Stomach (tissue), 9 donors: ENCODE data around the gene SELENOO. TPM values are rescaled to one million over a fixed set of nuclear protein-coding genes. Genes with fewer than 3 reads are reported as not detected.

Experiments
- DNase-seq, 2 donors: peaks; one replicate each; pipeline versions ENCODE4 v3.0.0 to v3.0.0-alpha.2; 2013 to 2019
- H3K27ac ChIP-seq, 5 donors: fragments of 200-600 bp in 4 of 5; sonication (generic) in 4 of 5; one replicate each; pipeline ENCODE4 v1.5.1; 2013 to 2019; ENCODE audit warnings: mild to moderate bottlenecking in 1 of 5, moderate library complexity in 1 of 5
- H3K27me3 ChIP-seq, 3 donors: fragments of 200-600 bp; sonication (generic); one replicate each; pipeline ENCODE4 v1.5.1; 2017 to 2019; ENCODE audit warnings: mixed run types in 1 of 3
- H3K36me3 ChIP-seq, 4 donors: fragments of 200-600 bp; sonication (generic); 1 replicate in 3 of 4; 2 replicates in 1 of 4; pipeline ENCODE4 v1.5.1; 2016 to 2019
- H3K4me1 ChIP-seq, 4 donors: fragments of 200-600 bp; sonication (generic); one replicate each; pipeline ENCODE4 v1.5.1; 2016 to 2019
- H3K4me3 ChIP-seq, 4 donors: fragments of 200-600 bp; sonication (generic) in 3 of 4; one replicate each; pipeline ENCODE4 v1.5.1; 2016 to 2019; ENCODE audit warnings: mild to moderate bottlenecking in 1 of 4
- H3K9me3 ChIP-seq, 4 donors: fragments of 200-600 bp; sonication (generic); one replicate each; pipeline ENCODE4 v1.5.1; 2016 to 2019
- EP300 ChIP-seq: sonication (generic); formaldehyde crosslinking; IDR thresholded peaks from one replicate; pipeline ENCODE4 v1.6.1; 2017; ENCODE audit warnings: antibody characterized with exemption
- POLR2A ChIP-seq, 4 donors: fragments of 450-650 bp; IDR thresholded peaks; one replicate each; pipeline ENCODE4 v1.6.1; 2016; ENCODE audit warnings: antibody characterized with exemption in 4 of 4, control low read depth in 2 of 4, mild to moderate bottlenecking in 1 of 4, moderate library complexity in 1 of 4
- POLR2AphosphoS5 ChIP-seq, 3 donors: sonication (generic); formaldehyde crosslinking; IDR thresholded peaks; one replicate each; pipeline ENCODE4 v1.6.1; 2016; ENCODE audit warnings: antibody characterized with exemption in 3 of 3
- WGBS, 5 donors: extraction: QIAGEN DNeasy Blood & Tissue Kit in 3 of 5; methylation state at CpG; one replicate each; pipeline versions ENCODE4 v1.1.5 to v1.1.7; 2013 to 2018; 5-methylcytosine and 5-hydroxymethylcytosine counted together
- intact Hi-C: fragments of 100-400 bp; cut with DNase I; formaldehyde crosslinking; loops from one replicate; pipeline ENCODE4 v1.15.1; 2023; ENCODE audit warnings: low total_unique reads
- polyA plus RNA-seq, 3 donors: library from polyadenylated mRNA; stranded (reverse); fragments of 200-250 nt; gene quantifications; one replicate each; pipeline ENCODE4 v1.2.3, GENCODE V29; 2013
- total RNA-seq, 5 donors: library from RNA; depleted of rRNA; stranded (reverse); fragments of >200 nt; gene quantifications; one replicate each; pipeline versions ENCODE4 v1.1.0 to v1.2.3, GENCODE V29; 2014 to 2016
- TF ChIP-seq, protein P1 (sequence below), 7 experiments: fragments of 450-650 bp in 4 of 7; fragments of 200-600 bp in 3 of 7; sonication (generic) in 3 of 7; IDR thresholded peaks; one replicate each; pipeline ENCODE4 v1.5.1; 2016 to 2019; ENCODE audit warnings: antibody characterized with exemption in 7 of 7, control low read depth in 2 of 7, mild to moderate bottlenecking in 1 of 7
- donor health status: healthy with polysubstance abuse.
- donor health status: Bipolar disorder and iron deficiency.
- donor health status: healthy.

The SELENOO gene
- total and polyA plus RNA-seq, 8 donors, result 10.1 to 185 (median 35.3) TPM

DNA sequence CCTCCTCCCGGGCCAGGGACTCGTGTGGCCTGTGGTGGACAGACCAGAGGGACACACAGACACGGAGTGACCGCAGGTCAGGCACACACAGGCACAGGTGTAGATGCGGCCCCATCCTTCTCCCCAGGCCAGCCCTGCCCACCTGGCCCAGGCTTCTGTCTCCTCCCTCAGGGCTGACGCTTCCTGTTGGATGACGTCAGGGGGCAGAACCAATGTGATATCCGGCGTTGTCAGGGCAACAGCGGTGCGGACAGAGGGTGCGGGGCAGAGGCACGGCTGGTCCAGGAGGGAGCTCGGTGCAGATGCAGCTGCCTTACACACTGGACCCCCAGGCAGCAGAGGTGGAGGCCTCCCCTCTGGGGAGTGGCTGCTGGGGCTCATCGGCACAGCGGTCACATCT lies 46.9 kb downstream of the SELENOO start:
- Histone ChIP-seq H3K27me3 (no peaks in the 10 kb centered on the region), H3K27ac (peak overlapping the region in 3 of 5 donors; percentile 27 to 49 (median 29)), H3K9me3 (no peaks in the 10 kb centered on the region), H3K4me3 (no peak overlapping the region), H3K36me3 (peaks cover 11 to 24% (median 17%) of the 10 kb centered on the region in 4 donors), H3K4me1 (peaks cover 53 to 88% (median 86%) of the 10 kb centered on the region in 4 donors)
- TF ChIP-seq POLR2AphosphoS5 (IDR thresholded peaks at IDR 0.05), result peak in 1 of 3 donors; percentile 44
- TF ChIP-seq, protein P1, sequence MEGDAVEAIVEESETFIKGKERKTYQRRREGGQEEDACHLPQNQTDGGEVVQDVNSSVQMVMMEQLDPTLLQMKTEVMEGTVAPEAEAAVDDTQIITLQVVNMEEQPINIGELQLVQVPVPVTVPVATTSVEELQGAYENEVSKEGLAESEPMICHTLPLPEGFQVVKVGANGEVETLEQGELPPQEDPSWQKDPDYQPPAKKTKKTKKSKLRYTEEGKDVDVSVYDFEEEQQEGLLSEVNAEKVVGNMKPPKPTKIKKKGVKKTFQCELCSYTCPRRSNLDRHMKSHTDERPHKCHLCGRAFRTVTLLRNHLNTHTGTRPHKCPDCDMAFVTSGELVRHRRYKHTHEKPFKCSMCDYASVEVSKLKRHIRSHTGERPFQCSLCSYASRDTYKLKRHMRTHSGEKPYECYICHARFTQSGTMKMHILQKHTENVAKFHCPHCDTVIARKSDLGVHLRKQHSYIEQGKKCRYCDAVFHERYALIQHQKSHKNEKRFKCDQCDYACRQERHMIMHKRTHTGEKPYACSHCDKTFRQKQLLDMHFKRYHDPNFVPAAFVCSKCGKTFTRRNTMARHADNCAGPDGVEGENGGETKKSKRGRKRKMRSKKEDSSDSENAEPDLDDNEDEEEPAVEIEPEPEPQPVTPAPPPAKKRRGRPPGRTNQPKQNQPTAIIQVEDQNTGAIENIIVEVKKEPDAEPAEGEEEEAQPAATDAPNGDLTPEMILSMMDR (IDR thresholded peaks at IDR 0.05), result no peak
- intact Hi-C loops, result no loop called here
- peak; percentile 78 to 91 for DNase-seq
- 20 to 38% (median 29%) methylated on average over 9 to 16 of the region's 16 CpGs; no CpG with 5 or more reads in 1 of the 5 donors for WGBS, 5 donors

DNA sequence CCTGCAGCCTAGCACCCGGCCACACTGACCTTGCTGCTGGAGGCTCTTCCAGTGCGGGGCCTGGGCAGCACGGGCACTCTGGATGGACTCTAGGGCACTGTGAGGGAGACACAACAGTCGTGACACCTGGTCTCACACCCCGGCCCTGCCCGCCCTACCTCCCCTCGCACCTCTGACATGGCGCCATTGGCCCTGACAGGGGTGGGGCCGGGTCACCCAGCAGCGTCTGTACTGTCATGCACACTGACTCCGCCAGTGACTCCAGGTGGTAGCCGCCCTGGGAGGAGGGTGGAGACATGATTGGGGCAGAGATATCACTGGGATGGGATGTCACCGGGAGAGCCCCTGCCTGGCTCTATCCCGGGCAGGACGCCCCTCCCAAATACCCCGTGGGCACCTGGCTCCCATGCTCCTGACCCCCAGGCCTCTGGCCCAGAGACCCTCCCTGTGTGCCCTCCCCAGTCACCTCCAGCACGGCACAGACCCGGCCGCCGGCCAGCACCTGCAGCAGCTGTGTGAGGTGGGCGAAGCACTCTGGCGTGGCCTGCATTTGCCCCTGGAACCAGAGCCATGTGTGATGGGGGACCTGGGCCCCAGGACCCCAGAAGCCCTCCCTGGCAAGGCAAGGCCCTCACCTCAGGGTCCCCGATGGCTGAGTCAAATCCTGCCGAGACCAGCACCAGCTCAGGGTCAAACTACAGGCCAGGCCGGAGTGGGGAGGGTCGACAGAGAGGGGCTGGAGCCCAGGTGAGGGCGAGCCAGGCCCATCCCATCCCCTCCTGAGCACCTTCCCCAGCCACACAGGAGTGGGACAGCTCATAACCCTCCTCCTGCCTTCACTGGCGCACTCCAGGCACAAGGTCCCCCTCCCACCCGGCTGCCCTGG lies 47.6 kb downstream of the SELENOO start:
- intact Hi-C loops, result no loop called here
- H3K4me3 ChIP-seq, result no peak overlapping the region
- H3K27me3 ChIP-seq, result no peaks in the 10 kb centered on the region
- peaks cover 11 to 24% (median 17%) of the 10 kb centered on the region in 4 donors for H3K36me3 ChIP-seq
- H3K9me3 ChIP-seq, result no peaks in the 10 kb centered on the region
- peaks cover 46 to 81% (median 79%) of the 10 kb centered on the region in 4 donors for H3K4me1 ChIP-seq
- TF ChIP-seq EP300 (no peak), POLR2A (IDR thresholded peaks at IDR 0.05) (no peak), POLR2AphosphoS5 (IDR thresholded peaks at IDR 0.05) (no peak)
- TF ChIP-seq, protein P1 (IDR thresholded peaks at IDR 0.05), result no peak
- H3K27ac ChIP-seq, result peak overlapping the region in 1 of 5 donors; percentile 27
- 80 to 89% (median 85%) methylated on average over 14 to 29 of the region's 29 CpGs for WGBS, 5 donors
- no peak for DNase-seq

DNA sequence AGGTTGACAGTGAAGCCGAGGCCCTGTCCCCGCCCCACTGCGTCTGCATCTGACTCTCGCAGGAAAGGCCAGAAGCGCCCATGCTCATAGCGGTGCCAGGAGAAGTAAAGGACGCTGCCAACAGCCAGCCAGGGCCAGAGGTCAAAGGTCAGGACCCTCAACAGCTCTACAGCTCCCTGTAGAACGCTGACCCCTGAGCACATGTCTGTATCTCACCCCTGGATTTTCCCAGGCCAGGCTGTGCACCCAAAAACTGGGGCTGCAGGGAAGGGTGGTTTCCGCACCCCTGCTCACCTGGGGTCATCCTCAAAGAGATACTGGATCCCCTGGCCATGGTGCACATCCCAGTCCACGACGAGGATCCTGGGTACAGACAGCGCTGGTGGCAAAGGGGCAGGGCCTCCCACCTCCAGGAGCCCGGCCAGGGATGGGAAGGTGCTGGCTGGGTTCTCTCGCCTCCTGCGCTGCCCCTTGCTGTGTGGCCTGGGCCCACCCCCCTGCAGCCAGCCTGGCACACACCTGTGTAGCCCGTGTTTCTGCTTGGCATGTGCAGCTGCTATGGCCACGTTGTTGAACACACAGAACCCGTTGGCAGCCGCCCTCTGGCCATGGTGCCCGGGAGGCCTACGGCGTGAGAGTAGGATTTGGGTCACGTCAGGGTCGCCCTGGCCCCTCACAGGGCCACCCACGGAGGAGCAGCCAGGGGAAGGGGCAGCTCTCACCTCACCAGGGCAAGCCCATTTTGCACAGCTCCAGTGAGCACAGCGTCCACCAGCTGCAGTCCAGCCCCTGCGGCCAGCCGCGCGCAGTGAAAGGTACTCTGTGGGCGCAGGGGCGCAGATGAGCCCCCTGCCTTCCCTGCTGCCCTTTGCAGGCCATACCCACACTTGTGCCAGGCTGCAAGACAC lies 48.8 kb downstream of the SELENOO start:
- Histone ChIP-seq H3K4me3 (peak overlapping the region in 3 of 4 donors; percentile 62 to 78 (median 66)), H3K27me3 (no peaks in the 10 kb centered on the region), H3K27ac (no peak overlapping the region), H3K9me3 (no peaks in the 10 kb centered on the region), H3K4me1 (peaks cover 39 to 72% (median 68%) of the 10 kb centered on the region in 4 donors), H3K36me3 (peaks cover 11 to 24% (median 17%) of the 10 kb centered on the region in 4 donors)
- intact Hi-C loops, result loop anchor here (10.0 kb wide), 1 partner anchor 255 kb away; the partner anchor contains the start of genes LMF2 and NCAPH2
- TF ChIP-seq EP300 (no peak), POLR2AphosphoS5 (IDR thresholded peaks at IDR 0.05) (no peak), POLR2A (IDR thresholded peaks at IDR 0.05) (no peak)
- TF ChIP-seq, protein P1 (IDR thresholded peaks at IDR 0.05), result no peak
- 83 to 88% (median 87%) methylated on average over 21 to 32 of the region's 32 CpGs for WGBS, 5 donors
- no peak for DNase-seq

DNA sequence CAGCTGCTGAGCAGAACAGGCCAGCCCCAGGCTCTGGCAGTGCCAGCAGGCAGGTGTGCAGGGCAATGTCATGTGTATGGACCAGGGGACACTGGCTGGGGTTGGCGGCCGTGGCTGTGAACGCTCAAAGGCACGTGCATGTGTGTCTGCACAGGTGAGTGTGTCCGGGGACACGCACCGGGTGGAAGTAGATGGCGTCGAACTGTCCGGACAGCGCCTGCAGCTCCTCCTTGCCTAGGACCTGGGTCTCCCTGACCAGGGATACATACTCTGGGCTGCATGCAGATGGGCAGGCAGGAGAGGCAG lies 49.4 kb downstream of the SELENOO start:
- TF ChIP-seq POLR2A (IDR thresholded peaks at IDR 0.05) (no peak), POLR2AphosphoS5 (IDR thresholded peaks at IDR 0.05) (no peak), EP300 (no peak)
- TF ChIP-seq, protein P1 (IDR thresholded peaks at IDR 0.05), result no peak
- 34 to 57% (median 47%) methylated on average over 9 to 11 of the region's 11 CpGs for WGBS, 5 donors
- DNase-seq, result no peak
- intact Hi-C loops, result loop anchor here (10.0 kb wide), 1 partner anchor 255 kb away; the partner anchor contains the start of genes LMF2 and NCAPH2
- Histone ChIP-seq H3K4me1 (peaks cover 39 to 71% (median 66%) of the 10 kb centered on the region in 4 donors), H3K36me3 (peaks cover 11 to 26% (median 18%) of the 10 kb centered on the region in 4 donors), H3K27ac (peak overlapping the region in 3 of 5 donors; percentile 71 to 84 (median 81)), H3K4me3 (peak overlapping the region; percentile 62 to 78 (median 66)), H3K27me3 (no peaks in the 10 kb centered on the region), H3K9me3 (no peaks in the 10 kb centered on the region)
